GM18520 (cell line): ENCODE measurements around the gene NTHL1.

Source experiments
- ATAC-seq: cut with Tn5 transposase; IDR thresholded peaks from one replicate; pipeline ENCODE4 v1.9.1; 2021; ENCODE audit not compliant: unreplicated experiment

NTHL1 gene

GRCh38 chr16:2084895-2085625 is 37.4 kb upstream of the NTHL1 start:
- ATAC-seq = no peak

- no peak for ATAC-seq
Measured at GRCh38 chr16:2083876-2084780, 36.5 kb upstream of the NTHL1 start.

- no peak for ATAC-seq
Measured at GRCh38 chr16:2083409-2083808, 35.8 kb upstream of the NTHL1 start.

- ATAC-seq = no peak
Measured at GRCh38 chr16:2082983-2083364, 35.3 kb upstream of the NTHL1 start.

- no peak for ATAC-seq
Measured at GRCh38 chr16:2082171-2082982, 34.7 kb upstream of the NTHL1 start.

- no peak for ATAC-seq
Measured at GRCh38 chr16:2081201-2082084, 33.8 kb upstream of the NTHL1 start.

- no peak for ATAC-seq
Measured at GRCh38 chr16:2079991-2080390, 32.4 kb upstream of the NTHL1 start.

GRCh38 chr16:2079311-2079800 is 31.7 kb upstream of the NTHL1 start:
- no peak for ATAC-seq

GRCh38 chr16:2078691-2079090 is 31.1 kb upstream of the NTHL1 start:
- no peak for ATAC-seq

- ATAC-seq = no peak
Measured at GRCh38 chr16:2078096-2078495, 30.5 kb upstream of the NTHL1 start.

- ATAC-seq = no peak
Measured at GRCh38 chr16:2077696-2078095, 30.1 kb upstream of the NTHL1 start.

- no peak for ATAC-seq
Measured at GRCh38 chr16:2077016-2077415, 29.4 kb upstream of the NTHL1 start.

- ATAC-seq = no peak
Measured at GRCh38 chr16:2076072-2076865, 28.6 kb upstream of the NTHL1 start.

GRCh38 chr16:2075631-2076030 is 28.0 kb upstream of the NTHL1 start:
- ATAC-seq = no peak

GRCh38 chr16:2074071-2074470 is 26.4 kb upstream of the NTHL1 start:
- no peak for ATAC-seq

GRCh38 chr16:2072926-2073325 is 25.3 kb upstream of the NTHL1 start:
- no peak for ATAC-seq

GRCh38 chr16:2071454-2072202 is 24.0 kb upstream of the NTHL1 start:
- ATAC-seq = no peak

- no peak for ATAC-seq
Measured at GRCh38 chr16:2070576-2071453, 23.2 kb upstream of the NTHL1 start.
